Keratinocyte (primary cell): ENCODE results near the gene WNT7A.

ENCODE experiments used
- EZH2 ChIP-seq: IDR thresholded peaks from one replicate; pipeline ENCODE4 v1.6.1; 2012; ENCODE audit warnings: inconsistent platforms, mild to moderate bottlenecking, low read length, moderate library complexity
- TF ChIP-seq, protein P1 (sequence below), 3 experiments: IDR thresholded peaks in 1 of 3; conservative IDR thresholded peaks in 1 of 3; optimal IDR thresholded peaks in 1 of 3; 2 replicates in 2 of 3; 3 replicates in 1 of 3; pipeline versions ENCODE3 to v1.5.1; 2011; ENCODE audit warnings: low read length in 3 of 3, mild to moderate bottlenecking in 3 of 3, moderate library complexity in 2 of 3, control low read depth in 1 of 3, inconsistent platforms in 1 of 3; ENCODE audit not compliant: insufficient read depth in 2 of 3; ENCODE audit errors: extremely low read depth in 1 of 3

DNA sequence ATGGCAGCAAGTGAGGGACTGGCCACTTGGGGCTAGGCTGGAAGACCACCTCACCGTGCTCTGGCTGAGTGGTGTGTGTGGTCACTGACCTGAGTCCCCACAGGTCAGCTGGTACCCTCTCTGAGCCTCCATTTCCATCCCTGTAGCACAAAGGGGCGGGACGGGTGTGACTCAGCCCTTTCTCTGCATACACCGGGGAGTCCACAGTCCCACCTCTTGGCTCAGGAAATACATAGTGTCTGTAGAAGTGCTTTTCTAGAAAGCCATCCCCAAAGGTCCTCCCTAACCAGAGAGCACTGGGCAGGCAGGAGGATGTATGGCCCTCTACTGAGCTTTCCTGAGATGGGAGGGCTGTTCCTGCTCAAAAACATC lies 27.2 kb downstream of the WNT7A start:
- no peak for TF ChIP-seq EZH2
- TF ChIP-seq, protein P1, sequence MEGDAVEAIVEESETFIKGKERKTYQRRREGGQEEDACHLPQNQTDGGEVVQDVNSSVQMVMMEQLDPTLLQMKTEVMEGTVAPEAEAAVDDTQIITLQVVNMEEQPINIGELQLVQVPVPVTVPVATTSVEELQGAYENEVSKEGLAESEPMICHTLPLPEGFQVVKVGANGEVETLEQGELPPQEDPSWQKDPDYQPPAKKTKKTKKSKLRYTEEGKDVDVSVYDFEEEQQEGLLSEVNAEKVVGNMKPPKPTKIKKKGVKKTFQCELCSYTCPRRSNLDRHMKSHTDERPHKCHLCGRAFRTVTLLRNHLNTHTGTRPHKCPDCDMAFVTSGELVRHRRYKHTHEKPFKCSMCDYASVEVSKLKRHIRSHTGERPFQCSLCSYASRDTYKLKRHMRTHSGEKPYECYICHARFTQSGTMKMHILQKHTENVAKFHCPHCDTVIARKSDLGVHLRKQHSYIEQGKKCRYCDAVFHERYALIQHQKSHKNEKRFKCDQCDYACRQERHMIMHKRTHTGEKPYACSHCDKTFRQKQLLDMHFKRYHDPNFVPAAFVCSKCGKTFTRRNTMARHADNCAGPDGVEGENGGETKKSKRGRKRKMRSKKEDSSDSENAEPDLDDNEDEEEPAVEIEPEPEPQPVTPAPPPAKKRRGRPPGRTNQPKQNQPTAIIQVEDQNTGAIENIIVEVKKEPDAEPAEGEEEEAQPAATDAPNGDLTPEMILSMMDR (optimal IDR thresholded peaks at IDR 0.05 in 1 of 3, IDR thresholded peaks at IDR 0.05 in 1 of 3, conservative IDR thresholded peaks at IDR 0.05 in 1 of 3; ENCODE audit: extremely low read depth in 1 of 3, insufficient read depth in 2 of 3, low read length in 3 of 3): no peak
